HuH-7 (cell line): ENCODE results near the gene DLX3.

Experiments
- DNase-seq: peaks from one replicate; pipeline ENCODE4 v3.0.0; 2011; ENCODE audit warnings: low spot score

DLX3 gene

DNA sequence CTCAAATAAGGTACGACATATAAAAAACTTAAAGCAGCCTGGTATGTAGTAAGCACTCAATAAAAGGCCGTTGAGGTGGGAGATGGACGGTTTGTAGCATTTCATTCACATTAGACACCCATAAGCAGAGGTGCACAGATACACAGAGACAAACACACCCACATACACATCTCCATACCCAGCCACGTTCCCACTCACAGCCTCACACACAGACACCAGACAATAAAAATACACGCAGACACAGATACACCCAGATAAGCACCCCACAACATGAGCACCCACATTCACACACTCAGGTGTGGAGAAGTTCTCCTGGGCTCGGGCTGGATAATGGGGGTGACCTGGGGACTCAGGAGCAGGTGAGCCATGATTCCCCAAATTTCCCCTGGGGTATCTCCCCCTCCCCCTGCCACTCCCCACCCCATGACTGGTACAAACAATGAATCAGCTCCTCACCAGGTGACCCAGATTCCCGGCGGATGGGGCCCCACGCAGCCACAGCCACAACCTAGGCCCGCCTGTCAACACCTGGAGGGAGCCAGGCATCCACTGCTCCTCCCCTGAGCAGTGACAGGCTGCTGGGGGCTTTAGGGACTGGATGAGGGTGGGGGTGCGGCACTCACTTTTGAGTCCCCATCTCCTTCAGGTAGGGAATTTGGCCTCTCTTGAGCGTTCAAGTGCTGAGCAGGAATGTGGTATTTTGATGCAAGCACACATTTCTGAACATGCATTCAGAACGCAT is 2.7 kb downstream of the DLX3 start:
- no peak for DNase-seq

- peak; percentile 4 for DNase-seq
Observed at GRCh38 chr17:49991409-49991808, 3.6 kb downstream of the DLX3 start.

DNA sequence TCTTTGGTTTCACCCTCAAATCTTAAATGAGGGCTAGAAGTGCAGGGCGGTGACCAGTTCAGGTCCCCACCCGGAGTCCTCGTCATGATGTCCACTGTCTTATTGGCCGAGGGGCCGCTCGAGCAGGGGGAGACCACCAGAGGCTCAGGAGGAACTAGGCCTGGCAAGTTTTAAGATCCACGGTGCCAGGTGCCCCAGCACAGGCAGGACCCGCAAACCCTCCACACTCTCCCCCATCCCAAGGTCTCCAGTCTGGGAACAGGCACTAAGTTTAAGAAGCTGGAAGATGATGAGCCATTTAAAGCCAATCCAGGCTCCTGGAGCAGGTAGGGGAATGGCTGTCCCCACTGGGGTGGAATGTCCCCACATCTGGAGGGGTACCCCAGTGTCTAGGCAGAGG is 4.1 kb downstream of the DLX3 start:
- peak; percentile 3 for DNase-seq

DNA sequence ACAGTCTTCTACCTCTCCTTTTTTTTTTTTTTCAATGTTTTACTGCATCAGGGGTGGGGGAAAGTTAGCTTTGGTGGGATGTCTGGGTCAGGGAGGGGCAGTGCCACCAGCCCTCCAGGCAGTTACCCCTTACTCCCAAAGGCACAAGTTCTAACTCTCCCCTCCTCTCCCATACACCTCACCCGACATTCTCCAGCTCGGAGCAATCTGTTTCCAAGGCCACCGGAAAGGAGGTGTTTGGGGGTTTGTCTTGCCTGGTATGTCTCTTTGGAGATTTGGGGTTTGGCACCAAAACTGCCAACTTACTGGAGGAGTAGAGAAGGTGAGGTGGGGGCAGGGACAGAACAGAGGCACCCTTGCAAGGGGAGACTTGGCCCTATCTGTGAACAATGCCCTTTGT is 4.7 kb downstream of the DLX3 start:
- no peak for DNase-seq

DNA sequence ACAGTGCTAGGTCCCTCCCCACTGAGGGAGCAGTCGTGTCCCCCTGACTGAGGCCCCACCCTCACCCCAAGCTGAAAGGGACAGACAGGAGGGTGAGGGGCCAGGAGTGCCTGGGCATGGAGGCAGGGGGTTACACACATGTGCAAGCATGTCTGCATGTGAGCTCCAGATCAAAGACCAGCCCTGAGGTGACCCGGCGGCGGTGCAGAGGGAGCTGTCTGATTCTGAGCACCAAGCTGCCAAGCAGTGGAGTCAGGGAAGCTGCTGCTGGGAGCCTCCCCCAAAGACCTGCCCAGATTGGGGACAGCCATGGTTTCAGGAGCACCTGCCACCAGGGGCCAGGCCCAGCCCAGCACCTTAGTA is 5.5 kb downstream of the DLX3 start:
- DNase-seq, result no peak

DNA sequence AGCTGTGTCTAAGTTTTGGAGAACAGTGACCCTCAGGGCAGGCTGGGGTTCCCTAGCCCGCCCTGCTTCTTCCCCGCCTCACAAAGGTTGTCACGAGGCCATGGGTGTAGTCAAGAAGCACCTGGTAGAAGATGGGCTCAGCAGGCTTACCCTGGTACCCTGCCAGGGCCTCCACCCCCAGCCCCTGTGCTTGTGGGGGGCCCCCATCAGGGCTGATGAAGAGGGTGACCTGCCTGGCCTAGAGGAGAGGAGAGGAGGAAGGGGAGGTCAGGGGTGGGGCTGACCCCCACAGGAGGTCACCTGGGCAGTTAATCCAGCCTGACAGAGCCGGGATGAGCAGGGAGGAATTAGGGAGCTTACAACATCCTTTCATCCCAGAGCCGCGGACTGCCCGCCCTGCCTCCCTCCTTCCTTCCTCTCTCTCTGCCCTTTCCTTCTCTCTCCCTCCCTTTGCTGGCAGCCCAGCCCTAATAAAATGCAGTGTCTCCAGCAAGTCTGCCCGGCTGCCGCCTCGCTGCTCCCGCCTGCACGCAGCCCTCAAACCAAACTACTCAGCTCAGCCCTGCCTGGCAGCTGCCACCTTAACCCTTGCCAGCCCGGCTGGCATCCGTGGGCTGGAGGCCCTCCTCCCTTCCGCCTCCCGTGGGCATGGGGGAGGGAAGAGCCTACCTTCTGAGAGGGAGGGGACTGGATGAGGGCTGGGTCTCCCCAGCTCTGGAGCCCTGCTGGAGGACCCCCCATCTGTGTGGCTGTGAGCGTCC is 7.2 kb downstream of the DLX3 start:
- no peak for DNase-seq

DNA sequence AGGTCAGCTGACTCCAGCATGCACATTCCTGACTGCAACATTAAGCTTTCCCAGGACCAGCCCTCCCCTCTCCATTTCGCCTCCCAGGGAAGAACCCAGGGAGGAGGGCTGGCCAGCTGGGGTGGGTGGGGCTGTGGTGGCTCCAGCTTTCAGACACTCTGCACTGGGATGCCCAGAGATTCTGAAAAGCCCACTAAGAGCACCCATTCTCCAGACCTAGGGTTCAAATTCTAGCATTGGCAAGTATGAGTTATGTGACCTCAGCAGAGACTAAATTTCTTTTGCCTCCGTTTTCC is 7.8 kb downstream of the DLX3 start:
- DNase-seq, result no peak

GRCh38 chr17:49986396-49987289 is 8.4 kb downstream of the DLX3 start:
- no peak for DNase-seq

- no peak for DNase-seq
Observed at GRCh38 chr17:49985310-49985990, 9.6 kb downstream of the DLX3 start.

GRCh38 chr17:49984776-49985175 is 10.2 kb downstream of the DLX3 start:
- no peak for DNase-seq

GRCh38 chr17:49984283-49984682 is 10.7 kb downstream of the DLX3 start:
- no peak for DNase-seq

DNA sequence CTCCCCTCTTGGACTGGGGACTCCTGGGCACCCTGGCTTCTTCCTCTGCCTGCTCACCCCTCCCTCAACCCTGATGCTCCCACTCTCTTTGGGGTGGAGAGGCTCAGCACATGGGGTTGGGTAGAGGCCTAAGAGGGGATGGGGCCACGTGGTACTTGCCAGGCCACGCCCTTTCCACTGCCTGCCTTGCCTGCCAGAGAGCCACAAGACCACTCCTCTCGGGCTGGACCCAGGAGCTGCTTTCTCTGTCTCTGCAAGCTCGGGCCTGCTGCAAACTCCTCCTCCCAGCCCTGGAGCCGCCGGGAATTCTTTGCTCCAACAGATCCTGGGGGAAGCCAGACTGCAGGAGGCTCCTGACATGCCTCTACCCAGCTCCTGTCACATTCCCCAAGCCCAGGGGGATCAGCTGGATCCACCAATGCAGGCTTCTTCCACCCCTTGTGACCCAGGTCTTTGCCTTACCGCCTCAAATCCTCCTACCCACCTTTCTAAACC is 14.3 kb downstream of the DLX3 start:
- no peak for DNase-seq

DNA sequence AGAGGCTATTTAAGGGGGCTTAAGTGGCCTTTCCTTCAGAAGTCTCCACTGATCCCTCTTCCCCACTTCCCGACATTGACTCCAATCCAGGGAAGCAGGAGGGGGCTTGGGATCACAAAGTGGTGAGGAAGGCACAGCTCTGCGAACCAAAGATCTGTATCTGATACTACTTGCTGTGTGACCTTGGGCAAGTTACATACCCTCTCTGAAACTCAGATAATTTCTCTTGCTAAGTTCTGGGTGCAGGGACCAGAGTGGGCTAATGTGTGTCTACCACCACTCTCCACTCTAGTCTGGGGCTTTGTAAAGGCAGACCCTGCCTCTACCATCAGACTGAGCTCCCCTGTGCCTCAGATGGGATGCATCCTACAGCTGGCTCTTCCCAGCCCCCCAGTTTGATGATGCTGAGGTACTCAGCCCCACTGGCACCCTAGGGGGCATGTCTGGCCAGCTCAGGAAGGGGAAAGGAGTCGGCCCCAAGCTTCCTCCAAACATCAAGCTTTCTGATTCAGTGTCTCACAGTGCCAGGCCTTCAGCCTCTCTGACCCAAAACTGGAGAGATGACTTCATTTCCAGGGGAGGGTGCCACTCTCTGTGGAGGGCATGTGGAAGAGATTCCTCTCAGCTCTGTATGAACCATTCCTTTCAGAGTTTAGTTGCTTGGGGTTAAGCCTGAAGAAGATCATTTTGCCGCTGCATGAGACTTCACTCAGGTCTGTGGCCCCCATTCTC is 15.1 kb downstream of the DLX3 start:
- no peak for DNase-seq

- no peak for DNase-seq
Observed at GRCh38 chr17:49978501-49978900, 16.5 kb downstream of the DLX3 start.

DNA sequence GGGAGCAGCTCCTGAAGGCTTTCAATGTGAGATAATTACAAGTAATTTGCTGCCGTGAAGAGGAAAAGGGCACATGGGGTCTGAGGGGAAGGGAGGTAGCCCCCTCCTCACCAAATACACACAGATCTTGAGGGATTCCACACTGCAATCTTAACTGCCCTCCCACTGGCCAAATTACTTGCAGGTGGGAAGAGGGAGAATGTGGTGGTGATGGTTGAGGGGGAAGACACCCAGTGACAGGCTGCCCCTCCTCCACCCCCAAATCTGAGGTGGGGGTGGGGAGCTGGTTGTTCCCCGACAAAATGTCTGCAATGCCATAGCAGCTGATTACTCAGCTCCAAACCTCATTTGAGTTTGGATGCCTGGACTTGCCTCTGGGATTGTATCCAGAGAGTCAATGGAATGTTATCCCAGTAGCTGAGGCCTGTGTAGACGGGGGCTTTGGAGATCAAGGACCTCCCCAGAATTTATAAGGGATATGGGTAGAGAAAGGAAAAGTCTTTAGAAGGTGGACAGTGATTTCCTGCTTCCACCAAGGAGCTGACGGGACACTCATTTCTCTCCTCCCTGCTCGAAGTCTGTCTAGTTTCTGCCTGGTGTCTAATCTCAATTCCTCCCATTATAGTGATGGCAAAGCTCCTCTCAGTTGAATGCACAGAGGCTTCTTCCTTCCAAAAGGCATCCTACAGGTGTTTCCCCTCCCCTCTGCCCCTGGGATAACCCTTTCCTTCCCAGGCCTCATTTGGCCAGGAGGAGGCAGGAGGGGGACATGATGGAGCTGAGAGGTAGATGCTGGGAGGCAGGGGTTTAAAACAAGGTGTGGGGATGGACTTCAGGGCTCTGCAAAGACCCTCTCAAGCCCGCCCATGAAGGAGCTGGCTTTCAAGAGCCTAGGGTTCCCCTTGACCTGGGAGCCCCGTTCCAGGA is 17.3 kb downstream of the DLX3 start:
- no peak for DNase-seq

DNA sequence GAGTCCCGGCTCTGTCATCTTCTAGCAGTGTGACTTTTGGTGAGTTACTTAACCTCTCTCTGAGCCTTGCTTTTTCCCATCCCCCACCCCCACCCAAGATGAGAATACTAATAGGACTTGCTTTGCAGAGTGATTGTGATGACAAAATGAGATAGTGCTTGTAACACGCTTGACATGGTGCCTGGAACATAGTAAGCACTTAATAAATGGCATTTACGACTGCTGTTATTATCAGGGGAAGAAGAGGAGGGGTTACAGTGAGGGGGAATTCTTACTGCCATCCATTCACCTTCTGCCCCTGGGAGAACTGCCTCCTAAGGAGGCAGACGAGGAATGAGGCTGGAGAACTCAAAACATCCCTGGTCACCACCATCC is 18.2 kb downstream of the DLX3 start:
- no peak for DNase-seq

- DNase-seq, result peak; percentile 44
Observed at GRCh38 chr17:49976163-49976827, 18.7 kb downstream of the DLX3 start.

- no peak for DNase-seq
Observed at GRCh38 chr17:49975531-49975930, 19.5 kb downstream of the DLX3 start.

DNA sequence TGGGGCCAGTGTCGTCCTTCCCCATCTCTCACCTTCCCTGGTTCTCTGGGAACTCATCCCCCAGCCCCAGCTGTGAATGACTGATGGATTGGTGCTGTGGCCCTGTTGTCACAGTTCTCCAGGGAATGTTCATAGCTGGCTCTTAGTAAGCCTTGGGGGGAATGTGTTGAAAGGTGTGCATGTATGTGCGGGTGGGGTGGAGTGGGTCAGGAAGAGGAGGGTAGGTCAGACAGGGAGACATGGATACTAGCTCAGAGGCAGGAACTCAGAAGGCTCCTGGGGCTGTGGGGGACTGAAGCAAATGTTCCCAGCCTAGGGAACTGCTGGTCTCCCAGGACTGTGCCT is 21.8 kb downstream of the DLX3 start:
- DNase-seq, result no peak
